ENCODE results near the gene CCNT2.

GRCh38 chr2:134934641-134935040 lies 16.0 kb downstream of the CCNT2 start:
- TF ChIP-seq POLR2AphosphoS5 (IDR thresholded peaks at IDR 0.05; ENCODE audit: low read depth, low read length): no peak
- TF ChIP-seq POLR2A (IDR thresholded peaks at IDR 0.05; ENCODE audit: low read depth, low read length): no peak
- no peak for TF ChIP-seq TAF1 (IDR thresholded peaks at IDR 0.05; ENCODE audit: borderline replicate concordance, low read depth, low read length)

All from GM12892 (cell line).